Measurements from ENCODE around the gene MARCHF10.

GRCh38 chr17:62802561-62803205 is 5.4 kb downstream of the MARCHF10 start:
- no peak for TF ChIP-seq CTCF (IDR thresholded peaks at IDR 0.05)
- TF ChIP-seq POLR2A (IDR thresholded peaks at IDR 0.05), result no peak

All from testis (tissue), 2 donors.